H9 (cell line): ENCODE measurements around the gene OSGIN1. TPM values are rescaled to one million over a fixed set of nuclear protein-coding genes. Genes with fewer than 3 reads are reported as not detected.

Experiments used
- DNase-seq: peaks from one replicate; pipeline ENCODE4 v3.0.0-alpha.2; 2017
- H2AFZ ChIP-seq: one replicate; pipeline ENCODE4 v1.6.1; 2013; ENCODE audit warnings: mild to moderate bottlenecking, low read length, control low read depth, moderate library complexity
- H2AK5ac ChIP-seq: 2 replicates; pipeline ENCODE4 v1.6.1; 2013; ENCODE audit warnings: low read length, control low read depth, mixed read lengths; ENCODE audit not compliant: insufficient read length
- H2BK120ac ChIP-seq: one replicate; pipeline ENCODE4 v1.6.1; 2013; ENCODE audit warnings: low read depth, mild to moderate bottlenecking, low read length, control low read depth, inconsistent platforms; ENCODE audit not compliant: poor library complexity, severe bottlenecking
- H2BK12ac ChIP-seq: 2 replicates; pipeline ENCODE4 v1.6.1; 2013; ENCODE audit warnings: low read length, control low read depth, mixed read lengths, low read depth; ENCODE audit not compliant: insufficient read length
- H2BK15ac ChIP-seq: 2 replicates; pipeline ENCODE4 v1.6.1; 2013; ENCODE audit warnings: low read depth, low read length, control low read depth
- H2BK20ac ChIP-seq: one replicate; pipeline ENCODE4 v1.6.1; 2013; ENCODE audit warnings: low read depth, mild to moderate bottlenecking, low read length, control low read depth, inconsistent platforms; ENCODE audit not compliant: poor library complexity, severe bottlenecking
- H2BK5ac ChIP-seq: 2 replicates; pipeline ENCODE4 v1.6.1; 2013; ENCODE audit warnings: low read length, control low read depth, mixed read lengths; ENCODE audit not compliant: insufficient read length
- H3K14ac ChIP-seq: 2 replicates; pipeline ENCODE4 v1.6.1; 2013; ENCODE audit warnings: low read length, control low read depth; ENCODE audit not compliant: insufficient read depth
- H3K18ac ChIP-seq: 2 replicates; pipeline ENCODE4 v1.6.1; 2013; ENCODE audit warnings: low read depth, mild to moderate bottlenecking, mixed read lengths, low read length, control low read depth; ENCODE audit not compliant: insufficient read length
- H3K23ac ChIP-seq: 2 replicates; pipeline ENCODE4 v1.6.1; 2013; ENCODE audit warnings: low read length, control low read depth, mixed read lengths, low read depth; ENCODE audit not compliant: insufficient read length
- H3K23me2 ChIP-seq: 2 replicates; pipeline ENCODE4 v1.6.1; 2013; ENCODE audit warnings: low read depth, mild to moderate bottlenecking, mixed read lengths, low read length, control low read depth; ENCODE audit not compliant: insufficient read length, poor library complexity, severe bottlenecking
- H3K27ac ChIP-seq: 2 replicates; pipeline ENCODE4 v1.5.1; 2013; ENCODE audit warnings: low read length, control low read depth, mixed read lengths, low read depth; ENCODE audit not compliant: insufficient read length
- H3K27me3 ChIP-seq: 2 replicates; pipeline ENCODE4 v1.6.1; 2013; ENCODE audit warnings: low read length, control low read depth, inconsistent platforms; ENCODE audit not compliant: insufficient read depth
- H3K4ac ChIP-seq: 2 replicates; pipeline ENCODE4 v1.6.1; 2013; ENCODE audit warnings: low read depth, mild to moderate bottlenecking, control low read depth, inconsistent platforms, low read length, moderate library complexity
- H3K4me1 ChIP-seq: 2 replicates; pipeline ENCODE4 v1.6.1; 2013; ENCODE audit warnings: low read length, control low read depth, inconsistent platforms; ENCODE audit not compliant: insufficient read depth
- H3K4me2 ChIP-seq: 2 replicates; pipeline ENCODE4 v1.6.1; 2013; ENCODE audit warnings: low read length, control low read depth, mixed read lengths; ENCODE audit not compliant: insufficient read length, insufficient read depth
- H3K56ac ChIP-seq: 2 replicates; pipeline ENCODE4 v1.6.1; 2013; ENCODE audit warnings: low read depth, mild to moderate bottlenecking, mixed read lengths, low read length, control low read depth; ENCODE audit not compliant: insufficient read length
- H3K79me1 ChIP-seq: 2 replicates; pipeline ENCODE4 v1.6.1; 2013; ENCODE audit warnings: low read depth, mild to moderate bottlenecking, moderate library complexity, low read length, control low read depth, inconsistent platforms; ENCODE audit not compliant: insufficient read depth, poor library complexity, severe bottlenecking
- H3K79me2 ChIP-seq: 2 replicates; pipeline ENCODE4 v1.6.1; 2013; ENCODE audit warnings: low read length, control low read depth, inconsistent platforms; ENCODE audit not compliant: insufficient read depth
- H3K9ac ChIP-seq: 2 replicates; pipeline ENCODE4 v1.6.1; 2013; ENCODE audit warnings: low read length, control low read depth, mixed read lengths; ENCODE audit not compliant: insufficient read length; ENCODE audit errors: extremely low read depth
- H3K9me3 ChIP-seq: one replicate; pipeline ENCODE4 v1.6.1; 2013; ENCODE audit warnings: low read depth, low read length, inconsistent platforms; ENCODE audit not compliant: control insufficient read depth
- H3T11ph ChIP-seq: one replicate; pipeline ENCODE4 v1.6.1; 2013; ENCODE audit warnings: mild to moderate bottlenecking, low read length, control low read depth, inconsistent platforms
- H4K20me1 ChIP-seq: one replicate; pipeline ENCODE4 v1.6.1; 2013; ENCODE audit not compliant: control insufficient read depth, insufficient read length, insufficient read depth
- H4K5ac ChIP-seq: 2 replicates; pipeline ENCODE4 v1.6.1; 2013; ENCODE audit warnings: low read depth, mild to moderate bottlenecking, mixed read lengths, low read length, control low read depth; ENCODE audit not compliant: insufficient read length
- H4K8ac ChIP-seq: replicated peaks from 2 replicates; pipeline ENCODE4 v1.6.1; 2013; ENCODE audit warnings: low read length, control low read depth, mixed read lengths, low read depth; ENCODE audit not compliant: insufficient read length
- H4K91ac ChIP-seq: 2 replicates; pipeline ENCODE4 v1.6.1; 2013; ENCODE audit warnings: low read depth, mild to moderate bottlenecking, moderate library complexity, mixed read lengths, low read length, control low read depth; ENCODE audit not compliant: insufficient read length
- H3K27ac Mint-ChIP-seq, 3 experiments: 2 replicates in 2 of 3; 3 replicates in 1 of 3; pipeline ENCODE4 v1.8.0; 2020 to 2021; ENCODE audit warnings: mixed read lengths in 3 of 3, mild to moderate bottlenecking in 1 of 3, moderate library complexity in 1 of 3
- H3K27me3 Mint-ChIP-seq: 2 replicates; pipeline ENCODE4 v1.8.0; 2021; ENCODE audit warnings: low read depth, mild to moderate bottlenecking, moderate library complexity, mixed read lengths
- H3K36me3 Mint-ChIP-seq, 3 experiments: 2 replicates in 2 of 3; 3 replicates in 1 of 3; pipeline ENCODE4 v1.8.0; 2020 to 2021; ENCODE audit warnings: low read depth in 3 of 3, mixed read lengths in 3 of 3; ENCODE audit not compliant: insufficient read depth in 1 of 3
- H3K4me1 Mint-ChIP-seq, 2 experiments: 2 replicates each; pipeline ENCODE4 v1.8.0; 2020; ENCODE audit warnings: mixed read lengths in 2 of 2
- H3K4me3 Mint-ChIP-seq, 2 experiments: 2 replicates in 1 of 2; 3 replicates in 1 of 2; pipeline ENCODE4 v1.8.0; 2020 to 2021; ENCODE audit warnings: mild to moderate bottlenecking in 2 of 2, mixed read lengths in 2 of 2, moderate library complexity in 1 of 2
- H3K9me3 Mint-ChIP-seq, 2 experiments: 2 replicates in 1 of 2; 3 replicates in 1 of 2; pipeline ENCODE4 v1.8.0; 2020; ENCODE audit warnings: mild to moderate bottlenecking in 2 of 2, mixed read lengths in 2 of 2, moderate library complexity in 1 of 2
- CTCF ChIP-seq: fragments of 200-600 bp; sonication (generic); conservative IDR thresholded peaks from 3 replicates; pipeline ENCODE4 v1.8.0; 2021; ENCODE audit warnings: antibody characterized with exemption, mild to moderate bottlenecking
- WGBS: extraction: QIAGEN DNeasy Blood & Tissue Kit; methylation state at CpG from one replicate; pipeline ENCODE4 v1.1.7; 2013; ENCODE audit warnings: missing lambda C conversion rate, low lambda C conversion rate, mixed read lengths; ENCODE audit not compliant: insufficient read length; ENCODE audit errors: extremely low coverage; 5-methylcytosine and 5-hydroxymethylcytosine counted together
- total RNA-seq: library from RNA; stranded (reverse); gene quantifications from 2 replicates; pipeline ENCODE4 v1.2.1, GENCODE V29; 2021

OSGIN1 gene
- total RNA-seq, 1 experiment from 2014 or later = 0.63 TPM

GRCh38 chr16:83933885-83934683 is 19.0 kb upstream of the OSGIN1 start:
- Mint-ChIP-seq H3K36me3 (peaks cover 0 to 3% (median under 1%) of the 10 kb centered on the region in 3 experiments; a peak in 5 of 7 replicates), H3K4me1 (peaks cover 0 to under 1% of the 10 kb centered on the region in 2 experiments; a peak in 1 of 4 replicates), H3K4me3 (no peak overlapping the region), H3K27me3 (peaks cover 9% of the 10 kb centered on the region), H3K9me3 (no peaks in the 10 kb centered on the region), H3K27ac (peak overlapping the region; percentile 39 to 50 (median 40); a peak in 4 of 7 replicates)
- Histone ChIP-seq H3K4me2 (no peak overlapping the region), H3K56ac (no peak overlapping the region), H2BK12ac (no peak overlapping the region), H2BK20ac (no peak overlapping the region), H3K18ac (no peak overlapping the region), H3K14ac (no peak overlapping the region), H3K79me1 (no peaks in the 10 kb centered on the region), H3K4ac (no peak overlapping the region), H3K79me2 (no peaks in the 10 kb centered on the region), H4K5ac (no peak overlapping the region), H3K9ac (no peak overlapping the region), H4K91ac (no peak overlapping the region), H2BK15ac (no peak overlapping the region), H3T11ph (no peak overlapping the region), H3K23ac (no peak overlapping the region), H3K4me1 (no peaks in the 10 kb centered on the region), H3K9me3 (no peaks in the 10 kb centered on the region), H2BK120ac (no peak overlapping the region), H2BK5ac (no peak overlapping the region), H3K23me2 (no peaks in the 10 kb centered on the region), H4K20me1 (no peaks in the 10 kb centered on the region), H3K27me3 (no peaks in the 10 kb centered on the region), H2AK5ac (no peak overlapping the region), H3K27ac (no peak overlapping the region), H2AFZ (no peak overlapping the region), H4K8ac (no peak overlapping the region)
- no peak for TF ChIP-seq CTCF
- DNase-seq = no peak
- no CpG with 5 or more reads among the region's 28 CpGs for WGBS
